Measurements from ENCODE around the gene FMR1. TPM values are rescaled to one million over a fixed set of nuclear protein-coding genes. Genes with fewer than 3 reads are reported as not detected.

FMR1 gene
- total RNA-seq, 1 experiment from 2014 or later = 44.6 TPM

DNA sequence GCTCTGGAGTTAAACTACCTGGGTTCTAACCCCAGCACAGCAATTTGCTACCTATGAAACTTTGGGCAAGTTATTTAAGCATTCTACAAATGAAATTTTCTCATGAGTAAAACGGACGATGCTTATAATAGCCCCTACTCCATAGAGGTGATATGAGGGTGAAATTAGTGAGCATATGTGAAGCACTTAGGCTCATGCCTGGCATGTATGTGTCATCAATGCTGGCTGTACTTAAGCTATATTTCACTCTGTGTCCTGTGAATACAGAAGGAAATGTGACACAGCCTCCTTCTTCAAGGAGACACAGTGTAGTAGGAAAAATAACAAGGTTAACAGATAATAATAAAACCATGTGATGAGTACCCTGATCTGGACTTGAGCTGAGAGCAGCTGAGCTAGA, 49.0 kb downstream of the FMR1 start:
- no peak overlapping the region for H2AFZ ChIP-seq (ENCODE audit: low read length)
- H3K27me3 Mint-ChIP-seq (ENCODE audit: low read depth) = no peaks in the 10 kb centered on the region; the same call in 1 of the 2 replicates
- no peak overlapping the region for H3K18ac ChIP-seq (ENCODE audit: insufficient read length, low read depth, low read length)
- no peaks in the 10 kb centered on the region for H3K4me1 Mint-ChIP-seq
- H3K79me1 ChIP-seq (ENCODE audit: insufficient read depth, low read depth, low read length, poor library complexity, severe bottlenecking) = no peaks in the 10 kb centered on the region
- H3K23ac ChIP-seq (ENCODE audit: insufficient read length, low read depth, low read length) = no peak overlapping the region
- H2BK20ac ChIP-seq (ENCODE audit: low read depth, low read length, poor library complexity, severe bottlenecking) = no peak overlapping the region
- no peak overlapping the region for H2BK12ac ChIP-seq (ENCODE audit: insufficient read length, low read depth, low read length)
- H3K79me2 ChIP-seq (ENCODE audit: insufficient read depth, low read length) = no peaks in the 10 kb centered on the region
- no peak overlapping the region for H3K4ac ChIP-seq (ENCODE audit: low read depth, low read length)
- TF ChIP-seq, protein P1, sequence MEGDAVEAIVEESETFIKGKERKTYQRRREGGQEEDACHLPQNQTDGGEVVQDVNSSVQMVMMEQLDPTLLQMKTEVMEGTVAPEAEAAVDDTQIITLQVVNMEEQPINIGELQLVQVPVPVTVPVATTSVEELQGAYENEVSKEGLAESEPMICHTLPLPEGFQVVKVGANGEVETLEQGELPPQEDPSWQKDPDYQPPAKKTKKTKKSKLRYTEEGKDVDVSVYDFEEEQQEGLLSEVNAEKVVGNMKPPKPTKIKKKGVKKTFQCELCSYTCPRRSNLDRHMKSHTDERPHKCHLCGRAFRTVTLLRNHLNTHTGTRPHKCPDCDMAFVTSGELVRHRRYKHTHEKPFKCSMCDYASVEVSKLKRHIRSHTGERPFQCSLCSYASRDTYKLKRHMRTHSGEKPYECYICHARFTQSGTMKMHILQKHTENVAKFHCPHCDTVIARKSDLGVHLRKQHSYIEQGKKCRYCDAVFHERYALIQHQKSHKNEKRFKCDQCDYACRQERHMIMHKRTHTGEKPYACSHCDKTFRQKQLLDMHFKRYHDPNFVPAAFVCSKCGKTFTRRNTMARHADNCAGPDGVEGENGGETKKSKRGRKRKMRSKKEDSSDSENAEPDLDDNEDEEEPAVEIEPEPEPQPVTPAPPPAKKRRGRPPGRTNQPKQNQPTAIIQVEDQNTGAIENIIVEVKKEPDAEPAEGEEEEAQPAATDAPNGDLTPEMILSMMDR (conservative IDR thresholded peaks at IDR 0.05) = no peak
- no peak overlapping the region for H4K8ac ChIP-seq (replicated peaks; ENCODE audit: insufficient read length, low read depth, low read length)
- H3K9me3 ChIP-seq (ENCODE audit: control insufficient read depth, low read depth, low read length) = peaks cover 34% of the 10 kb centered on the region
- no peak overlapping the region for H2AK5ac ChIP-seq (ENCODE audit: insufficient read length, low read length)
- H2BK120ac ChIP-seq (ENCODE audit: low read depth, low read length, poor library complexity, severe bottlenecking) = no peak overlapping the region
- H3K4me2 ChIP-seq (ENCODE audit: insufficient read depth, insufficient read length, low read length) = no peak overlapping the region
- H3K56ac ChIP-seq (ENCODE audit: insufficient read length, low read depth, low read length) = no peak overlapping the region
- no peaks in the 10 kb centered on the region for H3K23me2 ChIP-seq (ENCODE audit: insufficient read length, low read depth, low read length, poor library complexity, severe bottlenecking)
- H2BK5ac ChIP-seq (ENCODE audit: insufficient read length, low read length) = no peak overlapping the region
- no peak overlapping the region for H4K5ac ChIP-seq (ENCODE audit: insufficient read length, low read depth, low read length)
- H3K14ac ChIP-seq (ENCODE audit: insufficient read depth, low read length) = no peak overlapping the region
- WGBS (ENCODE audit: extremely low coverage, insufficient read length, low lambda C conversion rate) = no CpG with 5 or more reads among the region's 2 CpGs
- H3K4me3 Mint-ChIP-seq = no peak overlapping the region
- no peak for DNase-seq
- H3K4me1 ChIP-seq (ENCODE audit: insufficient read depth, low read length) = no peaks in the 10 kb centered on the region
- no peaks in the 10 kb centered on the region for H3K27me3 ChIP-seq (ENCODE audit: insufficient read depth, low read length)
- no peaks in the 10 kb centered on the region for H4K20me1 ChIP-seq (ENCODE audit: control insufficient read depth, insufficient read depth, insufficient read length)
- no peak overlapping the region for H4K91ac ChIP-seq (ENCODE audit: insufficient read length, low read depth, low read length)
- H3K27ac ChIP-seq (ENCODE audit: insufficient read length, low read depth, low read length) = no peak overlapping the region
- no peak overlapping the region for H2BK15ac ChIP-seq (ENCODE audit: low read depth, low read length)
- H3K9ac ChIP-seq (ENCODE audit: extremely low read depth, insufficient read length, low read length) = no peak overlapping the region
- H3K36me3 Mint-ChIP-seq (ENCODE audit: insufficient read depth in 1 of 3, low read depth in 3 of 3) = no peaks in the 10 kb centered on the region; a peak in 1 of 7 replicates
- no peak overlapping the region for H3K27ac Mint-ChIP-seq
- peaks cover 60 to 70% of the 10 kb centered on the region in 2 experiments for H3K9me3 Mint-ChIP-seq
- no peak overlapping the region for H3T11ph ChIP-seq (ENCODE audit: low read length)
